ENCODE data around the gene RNU6-1. TPM values are rescaled to one million over a fixed set of nuclear protein-coding genes. Genes with fewer than 3 reads are reported as not detected.
A peak's percentile ranks its signal among the peaks of the same experiment; 100 is the strongest.

Gene RNU6-1
- polyA plus RNA-seq, 3 donors, result not detected

GRCh38 chr15:67829647-67830504, 10.0 kb downstream of the RNU6-1 start:
- TF ChIP-seq CTCF (IDR thresholded peaks at IDR 0.05), result no peak
- Histone ChIP-seq H2AFZ (ENCODE audit: insufficient read depth, low read depth, low read length, poor library complexity, severe bottlenecking) (no peak overlapping the region), H3K79me2 (ENCODE audit: insufficient read depth, low read length) (no peaks in the 10 kb centered on the region), H3K27me3 (ENCODE audit: control insufficient read depth in 2 of 2, insufficient read depth in 2 of 2, low read length in 2 of 2) (peaks cover 86 to 92% of the 10 kb centered on the region in 2 donors), H3K4me1 (ENCODE audit: control insufficient read depth in 1 of 2, insufficient read depth in 2 of 2, low read length in 2 of 2) (peaks cover 51 to 76% of the 10 kb centered on the region in 2 donors), H3K27ac (ENCODE audit: low read depth in 1 of 2, low read length in 2 of 2) (no peak overlapping the region), H3K4me3 (replicated peaks in 1 of 3; ENCODE audit: low read depth in 2 of 3, low read length in 3 of 3) (no peak overlapping the region), H3K36me3 (replicated peaks in 1 of 2; ENCODE audit: control insufficient read depth in 1 of 2, insufficient read depth in 2 of 2, low read length in 2 of 2) (no peaks in the 10 kb centered on the region), H3K4me2 (replicated peaks; ENCODE audit: extremely low read depth, low read length, poor library complexity, severe bottlenecking) (no peak overlapping the region), H3K9me3 (replicated peaks in 1 of 2; ENCODE audit: control insufficient read depth in 1 of 2, insufficient read depth in 1 of 2, low read length in 2 of 2) (peaks cover 2 to 48% of the 10 kb centered on the region in 2 donors), H4K20me1 (ENCODE audit: insufficient read depth, low read length) (no peaks in the 10 kb centered on the region), H3K9ac (ENCODE audit: insufficient read depth, low read length, poor library complexity, severe bottlenecking) (no peak overlapping the region)
- Mint-ChIP-seq H3K4me3 (peak overlapping the region in 1 of 2 donors; percentile 77), H3K27me3 (ENCODE audit: low read depth in 3 of 3) (peaks cover 79 to 99% (median 86%) of the 10 kb centered on the region in 3 donors), H3K27ac (no peak overlapping the region), H3K36me3 (peaks cover 13 to 22% of the 10 kb centered on the region in 2 donors), H3K4me1 (peaks cover 59% of the 10 kb centered on the region), H3K9me3 (peaks cover 0 to 37% (median 31%) of the 10 kb centered on the region in 7 donors)
- intact Hi-C loops (cut with micrococcal nuclease), result loop anchor here (5.0 to 10.0 kb wide), 2 partner anchors 305 to 373 kb away; partner anchors contain the start of gene C15orf61 (in 2 of the 2)
- WGBS (ENCODE audit: insufficient coverage), result 7% methylated on average over 58 of the region's 68 CpGs
- no peak for DNase-seq

GRCh38 chr15:67828969-67829646, 10.7 kb downstream of the RNU6-1 start:
- H3K27me3 Mint-ChIP-seq (ENCODE audit: low read depth in 3 of 3), result peaks cover 80 to 99% (median 86%) of the 10 kb centered on the region in 3 donors
- H3K36me3 Mint-ChIP-seq, result peaks cover 13 to 23% of the 10 kb centered on the region in 2 donors
- no peak overlapping the region for H3K27ac ChIP-seq (ENCODE audit: low read depth in 1 of 2, low read length in 2 of 2)
- H2AFZ ChIP-seq (ENCODE audit: insufficient read depth, low read depth, low read length, poor library complexity, severe bottlenecking), result no peak overlapping the region
- H3K9ac ChIP-seq (ENCODE audit: insufficient read depth, low read length, poor library complexity, severe bottlenecking), result no peak overlapping the region
- H3K79me2 ChIP-seq (ENCODE audit: insufficient read depth, low read length), result no peaks in the 10 kb centered on the region
- H3K4me1 ChIP-seq (ENCODE audit: control insufficient read depth in 1 of 2, insufficient read depth in 2 of 2, low read length in 2 of 2), result peaks cover 49 to 74% of the 10 kb centered on the region in 2 donors
- H3K27ac Mint-ChIP-seq, result no peak overlapping the region
- WGBS (ENCODE audit: insufficient coverage), result 4% methylated on average over 46 of the region's 54 CpGs
- peaks cover 0 to 39% (median 31%) of the 10 kb centered on the region in 7 donors for H3K9me3 Mint-ChIP-seq
- peak overlapping the region in 1 of 2 donors; percentile 77 for H3K4me3 Mint-ChIP-seq
- TF ChIP-seq CTCF (IDR thresholded peaks at IDR 0.05), result no peak
- DNase-seq, result no peak
- no peaks in the 10 kb centered on the region for H4K20me1 ChIP-seq (ENCODE audit: insufficient read depth, low read length)
- H3K4me3 ChIP-seq (replicated peaks in 1 of 3; ENCODE audit: low read depth in 2 of 3, low read length in 3 of 3), result peak overlapping the region in 1 of 3 experiments; percentile 5
- no peaks in the 10 kb centered on the region for H3K36me3 ChIP-seq (replicated peaks in 1 of 2; ENCODE audit: control insufficient read depth in 1 of 2, insufficient read depth in 2 of 2, low read length in 2 of 2)
- intact Hi-C loops (cut with micrococcal nuclease), result no loop called here
- peaks cover 59% of the 10 kb centered on the region for H3K4me1 Mint-ChIP-seq
- H3K27me3 ChIP-seq (ENCODE audit: control insufficient read depth in 2 of 2, insufficient read depth in 2 of 2, low read length in 2 of 2), result peaks cover 86 to 92% of the 10 kb centered on the region in 2 donors
- no peak overlapping the region for H3K4me2 ChIP-seq (replicated peaks; ENCODE audit: extremely low read depth, low read length, poor library complexity, severe bottlenecking)
- H3K9me3 ChIP-seq (replicated peaks in 1 of 2; ENCODE audit: control insufficient read depth in 1 of 2, insufficient read depth in 1 of 2, low read length in 2 of 2), result peaks cover 9 to 56% of the 10 kb centered on the region in 2 donors

Data from CD14-positive monocyte (primary cell).